Left lung (tissue), 14 donors: ENCODE results near the gene TMEM225. TPM values are rescaled to one million over a fixed set of nuclear protein-coding genes. Genes with fewer than 3 reads are reported as not detected.

Experiments used
- ATAC-seq: fragments of 200-7000 bp; cut with Tn5 transposase; one replicate; pipeline ENCODE4 v1.9.1; 2020; ENCODE audit warnings: moderate library complexity
- DNase-seq, 4 donors: peaks; one replicate each; pipeline ENCODE4 v3.0.0-alpha.2; 2013 to 2020
- H3K27ac ChIP-seq, 2 donors: fragments of 200-600 bp; sonication (generic) in 1 of 2; one replicate each; pipeline versions ENCODE4 v1.5.0 to v1.8.0; 2020 to 2021
- H3K27me3 ChIP-seq, 2 donors: fragments of 200-600 bp; sonication (generic) in 1 of 2; one replicate each; pipeline versions ENCODE4 v1.5.0 to v1.8.0; 2020 to 2021
- H3K36me3 ChIP-seq, 2 donors: fragments of 200-600 bp; sonication (generic) in 1 of 2; one replicate each; pipeline versions ENCODE4 v1.5.0 to v1.8.0; 2020 to 2021
- H3K4me1 ChIP-seq, 2 donors: fragments of 200-600 bp; one replicate each; pipeline ENCODE4 v1.8.0; 2021
- H3K4me3 ChIP-seq, 2 donors: fragments of 200-600 bp; sonication (generic) in 1 of 2; one replicate each; pipeline versions ENCODE4 v1.5.0 to v1.8.0; 2020 to 2021; ENCODE audit warnings: mild to moderate bottlenecking in 1 of 2
- H3K9me3 ChIP-seq, 2 donors: fragments of 200-600 bp; sonication (generic) in 1 of 2; one replicate each; pipeline versions ENCODE4 v1.5.0 to v1.8.0; 2020 to 2021
- intact Hi-C, 2 donors: fragments of 100-400 bp; cut with DNase I; formaldehyde crosslinking; loops; one replicate each; pipeline versions ENCODE4 v1.11.2 to v1.14.2; 2022
- long read RNA-seq, 12 donors: library from polyadenylated mRNA in 2 of 12; unstranded in 2 of 12; transcript quantifications; one replicate each; pipeline ENCODE4 v2.0.0 and lab custom pipeline, GENCODE V29; 2019 to 2026
- polyA plus RNA-seq, 6 donors: library from polyadenylated mRNA; unstranded; fragments of 120-200 nt; gene quantifications; one replicate each; pipeline ENCODE4 v1.2.1, GENCODE V29; 2013; ENCODE audit not compliant: insufficient read length in 6 of 6
- total RNA-seq, 2 donors: library from RNA; stranded (reverse); fragmentation: NEBNext Ultra II Directional; extraction: Animal tissue kit (Norgen Biotek cat#: 25700); gene quantifications; one replicate each; pipeline ENCODE4 v1.2.1, GENCODE V29; 2021
- TF ChIP-seq, protein P1 (sequence below), 2 donors: fragments of 200-600 bp; sonication (generic) in 1 of 2; IDR thresholded peaks; one replicate each; pipeline versions ENCODE4 v1.5.0 to v1.8.0; 2021; ENCODE audit warnings: antibody characterized with exemption in 2 of 2
- donor health status: DM: no; HTN: yes; CAD: no.
- donor health status: DM: no; HTN: no; CAD: no.

TMEM225 gene
- not detected for total RNA-seq
- not detected for polyA plus RNA-seq
- long read RNA-seq, donor 1 = 0 reads
- long read RNA-seq, donor 2 = 0 reads
- long read RNA-seq, donor 3 = 0 reads
- long read RNA-seq, donor 4 = 0 reads
- long read RNA-seq, donor 5 = 0 reads
- long read RNA-seq, donor 6 = 0 reads
- long read RNA-seq, donor 7 = 0 reads
- long read RNA-seq, donor 8 = 0 reads
- long read RNA-seq, donor 9 = 0 reads
- long read RNA-seq, donor 10 = 0 reads
- long read RNA-seq, donor 11 = 0 reads
- long read RNA-seq, donor 12 = 0 reads

- Histone ChIP-seq H3K27me3 (no peaks in the 10 kb centered on the region), H3K27ac (no peak within 1 kb of the TSS), H3K4me1 (no peaks in the 10 kb centered on the region), H3K9me3 (no peaks in the 10 kb centered on the region), H3K4me3 (no peak within 1 kb of the TSS), H3K36me3 (no peaks in the 10 kb centered on the region)
- TF ChIP-seq, protein P1, sequence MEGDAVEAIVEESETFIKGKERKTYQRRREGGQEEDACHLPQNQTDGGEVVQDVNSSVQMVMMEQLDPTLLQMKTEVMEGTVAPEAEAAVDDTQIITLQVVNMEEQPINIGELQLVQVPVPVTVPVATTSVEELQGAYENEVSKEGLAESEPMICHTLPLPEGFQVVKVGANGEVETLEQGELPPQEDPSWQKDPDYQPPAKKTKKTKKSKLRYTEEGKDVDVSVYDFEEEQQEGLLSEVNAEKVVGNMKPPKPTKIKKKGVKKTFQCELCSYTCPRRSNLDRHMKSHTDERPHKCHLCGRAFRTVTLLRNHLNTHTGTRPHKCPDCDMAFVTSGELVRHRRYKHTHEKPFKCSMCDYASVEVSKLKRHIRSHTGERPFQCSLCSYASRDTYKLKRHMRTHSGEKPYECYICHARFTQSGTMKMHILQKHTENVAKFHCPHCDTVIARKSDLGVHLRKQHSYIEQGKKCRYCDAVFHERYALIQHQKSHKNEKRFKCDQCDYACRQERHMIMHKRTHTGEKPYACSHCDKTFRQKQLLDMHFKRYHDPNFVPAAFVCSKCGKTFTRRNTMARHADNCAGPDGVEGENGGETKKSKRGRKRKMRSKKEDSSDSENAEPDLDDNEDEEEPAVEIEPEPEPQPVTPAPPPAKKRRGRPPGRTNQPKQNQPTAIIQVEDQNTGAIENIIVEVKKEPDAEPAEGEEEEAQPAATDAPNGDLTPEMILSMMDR (IDR thresholded peaks at IDR 0.05) = no peak
- no peak for DNase-seq
- ATAC-seq = no peak
- intact Hi-C loops = no loop called here
These were observed at the start of gene TMEM225 for GRCh38 chr11:123885570-123885969. TSS of gene TMEM225 (minus strand) at chr11:123885670. CDS start at chr11:123885425, 245 bp downstream.

DNA sequence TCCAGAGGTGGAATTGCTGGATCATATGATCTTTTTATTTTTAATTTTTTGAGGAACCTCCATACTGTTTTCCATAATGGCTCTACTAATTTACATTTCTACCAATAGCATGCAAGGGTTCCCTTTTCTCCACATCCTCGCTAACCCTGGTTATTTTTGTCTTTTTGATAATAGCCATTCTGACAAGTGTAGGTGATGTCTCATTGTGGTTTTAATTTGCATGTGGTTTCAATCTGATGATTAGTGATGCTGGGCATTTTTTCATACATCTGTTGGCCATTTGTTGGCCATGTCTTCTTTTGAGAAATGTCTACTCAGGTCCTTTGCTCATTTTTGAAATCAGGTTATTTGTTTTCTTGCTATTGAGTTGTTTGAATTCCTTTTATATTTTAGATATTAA is 38.6 kb upstream of the TMEM225 start:
- intact Hi-C loops = no loop called here
- TF ChIP-seq, protein P1 (IDR thresholded peaks at IDR 0.05) = no peak
- no peak for ATAC-seq

DNA sequence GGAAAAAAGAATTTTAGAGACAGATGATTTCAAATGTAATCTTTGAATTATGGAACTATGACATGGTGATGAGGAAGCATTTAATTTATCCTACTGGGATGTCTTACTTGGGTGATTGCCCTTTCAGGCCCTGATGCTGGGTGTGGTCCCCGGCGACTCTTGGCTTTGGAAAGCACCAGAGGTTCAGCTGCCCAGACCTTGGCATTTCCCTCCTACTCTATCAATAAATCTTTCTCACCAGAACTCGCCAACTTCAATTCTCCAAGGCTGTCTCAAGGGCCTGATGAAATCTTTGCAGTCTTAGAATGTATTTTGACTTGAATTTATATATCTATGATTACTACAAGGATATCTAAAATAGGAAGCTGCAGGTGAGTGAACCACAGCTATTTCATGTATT is 35.5 kb upstream of the TMEM225 start:
- TF ChIP-seq, protein P1 (IDR thresholded peaks at IDR 0.05) = no peak

More for the DNA sequence above, 38.6 kb upstream of the TMEM225 start:
- Histone ChIP-seq H3K9me3 (no peaks in the 10 kb centered on the region), H3K4me1 (no peaks in the 10 kb centered on the region), H3K27me3 (no peaks in the 10 kb centered on the region), H3K4me3 (no peak overlapping the region), H3K36me3 (no peaks in the 10 kb centered on the region), H3K27ac (no peak overlapping the region)
- no peak for DNase-seq

GRCh38 chr11:123905826-123906225 is 20.4 kb upstream of the TMEM225 start:
- Histone ChIP-seq H3K4me1 (no peaks in the 10 kb centered on the region), H3K36me3 (no peaks in the 10 kb centered on the region), H3K27ac (no peak overlapping the region), H3K4me3 (no peak overlapping the region), H3K27me3 (no peaks in the 10 kb centered on the region), H3K9me3 (no peaks in the 10 kb centered on the region)
- no peak for DNase-seq
- no peak for ATAC-seq
- TF ChIP-seq, protein P1 (IDR thresholded peaks at IDR 0.05) = no peak
- intact Hi-C loops = no loop called here

More for the DNA sequence above, 35.5 kb upstream of the TMEM225 start:
- H3K36me3 ChIP-seq = no peaks in the 10 kb centered on the region
- no peak overlapping the region for H3K27ac ChIP-seq
- intact Hi-C loops = no loop called here
- H3K27me3 ChIP-seq = no peaks in the 10 kb centered on the region
- no peak overlapping the region for H3K4me3 ChIP-seq
- no peaks in the 10 kb centered on the region for H3K4me1 ChIP-seq
- no peaks in the 10 kb centered on the region for H3K9me3 ChIP-seq
- ATAC-seq (no peak), DNase-seq (no peak)

DNA sequence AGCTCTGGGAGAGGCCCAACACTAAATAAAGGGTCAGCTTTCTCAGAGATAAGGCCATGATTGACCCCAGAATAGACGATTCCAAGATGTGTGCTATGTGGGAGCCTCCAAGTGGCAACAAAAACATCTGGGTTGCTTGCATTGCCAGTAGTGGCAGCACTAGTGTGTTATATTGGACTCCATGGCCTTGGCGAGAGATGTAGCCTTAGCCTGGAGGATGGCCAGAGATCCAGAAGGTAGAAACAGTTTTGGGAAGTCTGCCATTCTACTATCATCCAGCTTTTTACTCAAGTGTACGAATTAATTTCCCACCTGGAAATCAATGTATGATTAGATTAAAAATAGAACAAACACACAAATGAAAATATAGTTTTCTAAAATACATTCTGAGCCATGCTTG is 19.5 kb upstream of the TMEM225 start:
- intact Hi-C loops = no loop called here
- H3K4me3 ChIP-seq = no peak overlapping the region
- ATAC-seq (no peak), DNase-seq (no peak)
- no peaks in the 10 kb centered on the region for H3K36me3 ChIP-seq
- H3K27me3 ChIP-seq = no peaks in the 10 kb centered on the region
- no peak overlapping the region for H3K27ac ChIP-seq
- no peaks in the 10 kb centered on the region for H3K4me1 ChIP-seq
- TF ChIP-seq, protein P1 (IDR thresholded peaks at IDR 0.05) = no peak
- no peaks in the 10 kb centered on the region for H3K9me3 ChIP-seq
